ENCODE data around the gene RPL18A.
"Not testable (repeated sequence)": the region's sequence is repeated elsewhere in the genome, so short reads cannot be mapped to it uniquely, and the experiment has no call there.

The RPL18A gene

GRCh38 chr19:17866964-17867486, 7.3 kb downstream of the RPL18A start:
- no peak for DNase-seq

- no peak for DNase-seq
These were observed 9.0 kb downstream of the RPL18A start for GRCh38 chr19:17868669-17869068.

- DNase-seq: no peak
These were observed 9.5 kb downstream of the RPL18A start for GRCh38 chr19:17869114-17869608.

- no peak for DNase-seq
These were observed 11.5 kb downstream of the RPL18A start for GRCh38 chr19:17871032-17871877.

GRCh38 chr19:17871878-17872250, 12.2 kb downstream of the RPL18A start, which contains the start of gene SLC5A5:
Gene SLC5A5 (plus strand): TSS chr19:17871945. CDS start chr19:17872320, 375 bp downstream.
- no peak for DNase-seq

- no peak for DNase-seq
These were observed 12.7 kb downstream of the RPL18A start for GRCh38 chr19:17872251-17873001.

GRCh38 chr19:17873786-17874757, 14.4 kb downstream of the RPL18A start:
- DNase-seq: no peak

GRCh38 chr19:17874758-17875135, 15.0 kb downstream of the RPL18A start:
- DNase-seq: no peak

- no peak for DNase-seq
These were observed 18.0 kb downstream of the RPL18A start for GRCh38 chr19:17877696-17878095.

- DNase-seq: no peak
These were observed 19.8 kb downstream of the RPL18A start for GRCh38 chr19:17879466-17879865.

GRCh38 chr19:17881701-17882100, 22.0 kb downstream of the RPL18A start:
- no peak for DNase-seq

GRCh38 chr19:17883627-17884410, 24.1 kb downstream of the RPL18A start:
- no peak for DNase-seq

- no peak for DNase-seq
These were observed 26.8 kb downstream of the RPL18A start for GRCh38 chr19:17886515-17886914.

- DNase-seq: not testable (repeated sequence)
These were observed 27.5 kb downstream of the RPL18A start for GRCh38 chr19:17887221-17887620.

- DNase-seq: no peak
These were observed 28.6 kb downstream of the RPL18A start for GRCh38 chr19:17888260-17888659.

GRCh38 chr19:17889609-17890214, 30.0 kb downstream of the RPL18A start:
- DNase-seq: no peak

- DNase-seq: no peak
These were observed 34.1 kb downstream of the RPL18A start for GRCh38 chr19:17893766-17894165.

- DNase-seq: no peak
These were observed 43.0 kb downstream of the RPL18A start for GRCh38 chr19:17902701-17903100.

GRCh38 chr19:17908244-17908643, 48.5 kb downstream of the RPL18A start:
- DNase-seq: no peak

GRCh38 chr19:17909003-17909732, 49.5 kb downstream of the RPL18A start:
- no peak for DNase-seq

All from 8988T (cell line).